AG04450 (cell line): ENCODE results near the gene COL13A1. TPM values are rescaled to one million over a fixed set of nuclear protein-coding genes. Genes with fewer than 3 reads are reported as not detected.

ENCODE experiments used
- CTCF ChIA-PET: fragments of 300-600, 350-600 bp; formaldehyde crosslinking; extraction: SDS; loops from one replicate; lab custom pipeline; 2022; ENCODE audit warnings: antibody characterized with exemption, inconsistent platforms; lab: Charles Lee
- POLR2A ChIA-PET: fragments of 350-600 bp; formaldehyde crosslinking; extraction: SDS; loops from one replicate; lab custom pipeline; 2021; ENCODE audit warnings: antibody characterized with exemption, inconsistent platforms; lab: Yijun Ruan, JAX
- DNase-seq: peaks from one replicate; pipeline ENCODE4 v3.0.0-alpha.2; 2011; ENCODE audit warnings: low read depth, low spot score
- H3K27ac ChIP-seq: one replicate; pipeline ENCODE4 v1.5.1; 2012; ENCODE audit warnings: low read depth, low read length, control low read depth
- H3K27me3 ChIP-seq: one replicate; pipeline ENCODE4 v1.6.0; 2012; ENCODE audit warnings: low read length; ENCODE audit not compliant: control insufficient read depth, insufficient read depth
- H3K4me3 ChIP-seq: 2 replicates; pipeline ENCODE4 v1.5.1; 2011; ENCODE audit warnings: mild to moderate bottlenecking, low read depth, low read length, control low read depth
- H3K9me3 ChIP-seq: 2 replicates; pipeline ENCODE4 v1.5.1; 2012; ENCODE audit warnings: low read length; ENCODE audit not compliant: control insufficient read depth, insufficient read depth
- polyA plus RNA-seq: library from polyadenylated mRNA; depleted of rRNA; stranded (reverse); fragments of >200 nt; gene quantifications from 2 replicates; pipeline ENCODE4 v1.2.3, GENCODE V29; 2011
- TF ChIP-seq, protein P1 (sequence below): IDR thresholded peaks from 2 replicates; pipeline ENCODE4 v1.5.1; 2011; ENCODE audit warnings: low read depth, low read length, control low read depth, inconsistent platforms

The COL13A1 gene
- polyA plus RNA-seq, 1 experiment = 13.1 TPM

DNA sequence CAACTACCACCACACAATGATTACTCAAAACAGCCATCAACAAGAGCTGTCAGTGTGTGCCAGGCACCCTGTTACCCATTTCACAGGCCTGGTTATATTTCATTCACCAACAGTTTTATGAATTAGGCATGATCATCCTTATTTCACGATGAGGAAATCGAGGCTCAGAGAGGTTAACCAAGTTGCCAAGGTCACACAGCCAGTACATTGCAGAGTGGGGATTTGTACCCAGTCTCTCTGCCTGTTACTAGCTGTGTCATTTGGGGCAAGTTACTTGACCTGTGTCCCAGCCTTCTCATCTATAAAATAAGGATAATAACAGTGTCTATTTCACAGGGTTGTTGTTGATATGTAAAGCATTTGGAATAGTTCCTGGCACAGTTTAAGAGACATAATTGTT is 97.2 kb downstream of the COL13A1 start:
- Histone ChIP-seq H3K27me3 (no peaks in the 10 kb centered on the region), H3K9me3 (no peaks in the 10 kb centered on the region), H3K4me3 (no peak overlapping the region), H3K27ac (no peak overlapping the region)
- ChIA-PET CTCF (interaction anchor here (1.1 to 4.1 kb wide), 5 partner anchors 12 to 217 kb away, joined by 3 to 32 read pairs (median 10); no protein-coding TSS in a partner anchor), POLR2A (no interaction called here)
- no peak for DNase-seq
- TF ChIP-seq, protein P1, sequence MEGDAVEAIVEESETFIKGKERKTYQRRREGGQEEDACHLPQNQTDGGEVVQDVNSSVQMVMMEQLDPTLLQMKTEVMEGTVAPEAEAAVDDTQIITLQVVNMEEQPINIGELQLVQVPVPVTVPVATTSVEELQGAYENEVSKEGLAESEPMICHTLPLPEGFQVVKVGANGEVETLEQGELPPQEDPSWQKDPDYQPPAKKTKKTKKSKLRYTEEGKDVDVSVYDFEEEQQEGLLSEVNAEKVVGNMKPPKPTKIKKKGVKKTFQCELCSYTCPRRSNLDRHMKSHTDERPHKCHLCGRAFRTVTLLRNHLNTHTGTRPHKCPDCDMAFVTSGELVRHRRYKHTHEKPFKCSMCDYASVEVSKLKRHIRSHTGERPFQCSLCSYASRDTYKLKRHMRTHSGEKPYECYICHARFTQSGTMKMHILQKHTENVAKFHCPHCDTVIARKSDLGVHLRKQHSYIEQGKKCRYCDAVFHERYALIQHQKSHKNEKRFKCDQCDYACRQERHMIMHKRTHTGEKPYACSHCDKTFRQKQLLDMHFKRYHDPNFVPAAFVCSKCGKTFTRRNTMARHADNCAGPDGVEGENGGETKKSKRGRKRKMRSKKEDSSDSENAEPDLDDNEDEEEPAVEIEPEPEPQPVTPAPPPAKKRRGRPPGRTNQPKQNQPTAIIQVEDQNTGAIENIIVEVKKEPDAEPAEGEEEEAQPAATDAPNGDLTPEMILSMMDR = no peak

DNA sequence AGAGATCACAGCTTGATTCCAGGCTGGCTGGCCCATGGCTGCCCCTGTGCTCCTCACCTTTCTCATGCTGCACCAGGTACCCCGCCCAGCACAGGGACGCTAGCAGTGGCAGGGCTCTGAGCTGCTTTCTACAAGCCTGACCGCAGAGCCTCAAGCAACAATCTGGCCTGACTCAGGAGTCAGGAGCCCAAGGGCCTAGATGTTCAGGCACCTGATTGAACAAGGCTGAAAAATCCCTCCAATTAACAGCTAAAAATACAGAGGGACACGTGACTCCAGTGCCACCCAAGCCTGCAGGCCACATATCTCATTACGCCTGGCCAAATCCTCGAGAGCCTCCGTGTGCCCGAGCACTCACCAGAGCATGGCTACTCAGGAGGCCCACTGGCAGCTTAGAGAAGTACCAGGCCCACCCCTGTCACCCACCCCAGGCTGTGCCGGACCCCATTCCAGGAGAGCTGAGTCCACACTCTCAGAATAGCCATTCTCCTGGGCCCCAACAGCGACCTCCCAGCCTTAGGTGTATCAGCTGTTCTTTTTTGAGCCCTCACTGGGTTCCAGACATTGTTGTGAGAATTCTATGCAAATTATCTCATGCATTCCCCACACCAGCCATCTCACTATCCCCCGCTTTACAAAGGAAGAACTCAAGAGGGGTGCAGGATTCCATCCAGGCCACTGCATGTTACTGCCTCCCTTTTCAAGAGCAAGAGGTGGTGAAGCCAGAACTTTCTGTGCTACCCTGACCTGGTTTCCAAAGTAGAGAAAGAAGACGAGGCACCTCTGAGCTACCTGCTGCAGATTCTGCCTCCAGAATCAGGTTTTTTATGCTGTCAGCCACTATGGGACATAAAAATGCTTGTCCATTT is 98.3 kb downstream of the COL13A1 start:
- Histone ChIP-seq H3K9me3 (no peaks in the 10 kb centered on the region), H3K27ac (no peak overlapping the region), H3K27me3 (no peaks in the 10 kb centered on the region), H3K4me3 (no peak overlapping the region)
- ChIA-PET POLR2A (no interaction called here), CTCF (interaction anchor here (0.6 to 4.1 kb wide), 11 partner anchors 12 to 157 kb away, joined by 3 to 32 read pairs (median 6); partner anchors contain the start of gene COL13A1)
- TF ChIP-seq, protein P1 = no peak
- no peak for DNase-seq

DNA sequence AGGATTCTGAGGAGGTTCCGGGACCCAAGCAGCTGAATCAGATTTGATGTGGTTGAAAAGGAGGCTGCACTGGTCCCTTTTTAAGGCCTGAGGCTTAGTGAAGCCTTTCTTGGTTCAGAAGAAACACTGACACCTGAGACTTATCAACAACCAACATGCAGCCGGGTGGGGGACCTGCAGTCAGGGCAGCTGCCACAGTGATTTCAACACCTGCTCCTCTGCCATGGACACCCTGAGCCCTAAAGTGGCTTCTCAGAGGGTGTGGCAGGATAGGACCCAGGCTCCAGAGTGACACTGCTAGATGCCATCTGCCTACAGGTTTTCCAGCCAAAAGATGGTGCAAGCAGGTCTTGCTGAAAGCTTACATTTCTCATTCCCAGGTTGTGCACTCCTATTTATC is 99.3 kb downstream of the COL13A1 start:
- Histone ChIP-seq H3K4me3 (no peak overlapping the region), H3K27me3 (no peaks in the 10 kb centered on the region), H3K9me3 (no peaks in the 10 kb centered on the region), H3K27ac (no peak overlapping the region)
- no peak for DNase-seq
- ChIA-PET CTCF (interaction anchor here (0.8 to 4.1 kb wide), 16 partner anchors 8 to 258 kb away, joined by 3 to 32 read pairs (median 4); partner anchors contain the start of gene COL13A1), POLR2A (no interaction called here)
- TF ChIP-seq, protein P1 = no peak

DNA sequence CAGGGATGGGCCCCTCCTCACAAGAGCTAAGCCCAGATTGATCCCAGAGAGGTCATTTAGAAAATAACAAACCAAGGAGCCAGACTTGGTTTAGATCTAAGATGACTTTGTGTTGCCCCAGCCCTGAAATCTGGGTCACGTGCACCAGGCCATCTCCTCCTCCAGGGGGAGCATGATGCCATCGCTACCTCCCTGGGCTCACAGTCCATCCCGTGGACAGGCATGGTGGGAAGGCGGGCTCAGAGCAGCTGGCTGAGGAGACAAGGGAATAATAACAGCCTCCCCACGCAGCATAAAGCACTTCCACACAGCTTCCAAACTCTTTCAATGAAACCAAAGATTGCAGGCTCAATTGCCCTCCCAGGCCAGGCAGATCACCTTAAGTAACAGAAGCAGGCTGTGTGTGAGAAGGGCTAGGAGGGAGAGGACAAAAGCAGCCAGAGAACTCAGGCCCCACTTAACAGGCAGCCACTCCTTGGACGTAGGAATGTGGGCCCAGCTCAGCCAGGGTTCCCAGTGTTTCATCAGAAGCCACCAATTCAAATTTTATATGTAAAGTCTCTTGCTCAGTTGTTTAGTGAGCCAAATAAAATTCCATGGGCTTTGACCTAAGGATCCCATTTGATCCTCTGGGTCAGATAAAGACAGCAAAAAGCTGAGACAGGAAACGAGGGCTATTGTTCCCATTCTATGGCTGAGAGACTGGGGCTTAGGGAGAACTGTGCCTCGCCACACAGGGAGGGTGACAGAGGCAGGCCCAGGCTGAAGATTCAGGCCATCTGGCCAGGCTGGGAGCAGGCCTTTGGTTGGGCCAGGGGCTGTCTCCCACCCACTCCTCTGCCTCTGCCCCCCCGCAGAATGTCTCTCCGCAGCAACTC is 100.2 kb downstream of the COL13A1 start:
- peak; percentile 11 for DNase-seq
- TF ChIP-seq, protein P1 = peak; percentile 74
- Histone ChIP-seq H3K4me3 (no peak overlapping the region), H3K9me3 (no peaks in the 10 kb centered on the region), H3K27me3 (no peaks in the 10 kb centered on the region), H3K27ac (no peak overlapping the region)
- ChIA-PET CTCF (interaction anchor here (0.7 to 4.1 kb wide), 14 partner anchors 8 to 259 kb away, joined by 3 to 32 read pairs (median 5); partner anchors contain the start of gene COL13A1), POLR2A (no interaction called here)
